CD4-positive, alpha-beta T cell (primary cell): ENCODE data around the gene TIMM9. TPM values are rescaled to one million over a fixed set of nuclear protein-coding genes. Genes with fewer than 3 reads are reported as not detected.

Experiments used
- ATAC-seq: fragments of 200-7000 bp; cut with Tn5 transposase; one replicate; pipeline ENCODE4 v1.10.0; 2022; ENCODE audit warnings: mild to moderate bottlenecking; ENCODE audit not compliant: poor library complexity
- CTCF ChIA-PET: fragments of 350-600 bp; sonication (Branson Sonifier 250); formaldehyde crosslinking; loops from one replicate; lab custom pipeline; 2021; ENCODE audit warnings: antibody characterized with exemption, inconsistent platforms; lab: Charles Lee
- POLR2A ChIA-PET: fragments of 350-600 bp; sonication (Branson Sonifier 250); formaldehyde crosslinking; loops from one replicate; lab custom pipeline; 2021; ENCODE audit warnings: antibody characterized with exemption, inconsistent platforms; lab: Charles Lee
- DNase-seq, 14 experiments: peaks; one replicate each; pipeline ENCODE4 v3.0.0-alpha.2; 2013 to 2020; ENCODE audit warnings: mixed read lengths in 2 of 14
- H3K27ac ChIP-seq, 2 donors: one replicate each; pipeline versions ENCODE4 v1.5.1 to v1.7.0; 2013; ENCODE audit warnings: low read length in 2 of 2, low read depth in 1 of 2, mild to moderate bottlenecking in 1 of 2
- H3K27me3 ChIP-seq, 2 experiments: 1 replicate in 1 of 2; 2 replicates in 1 of 2; pipeline versions ENCODE4 v1.6.1 to v1.7.0; 2013; ENCODE audit warnings: low read length in 2 of 2, control low read depth in 1 of 2, mild to moderate bottlenecking in 1 of 2, moderate library complexity in 1 of 2; ENCODE audit not compliant: insufficient read depth in 2 of 2, control insufficient read depth in 1 of 2
- H3K36me3 ChIP-seq: one replicate; pipeline ENCODE4 v1.6.1; 2013; ENCODE audit warnings: low read length, control low read depth; ENCODE audit not compliant: insufficient read depth
- H3K4me1 ChIP-seq: one replicate; pipeline ENCODE4 v1.6.1; 2013; ENCODE audit warnings: low read length, control low read depth; ENCODE audit not compliant: insufficient read depth
- H3K4me3 ChIP-seq: one replicate; pipeline ENCODE4 v1.5.1; 2013; ENCODE audit warnings: mild to moderate bottlenecking, low read length, moderate library complexity
- H3K9me3 ChIP-seq, 2 experiments: 1 replicate in 1 of 2; 2 replicates in 1 of 2; pipeline versions ENCODE4 v1.6.1 to v1.7.0; 2013; ENCODE audit warnings: low read length in 2 of 2, mild to moderate bottlenecking in 2 of 2, control low read depth in 1 of 2, moderate library complexity in 1 of 2; ENCODE audit not compliant: control insufficient read depth in 1 of 2, insufficient read depth in 1 of 2
- H3K27ac Mint-ChIP-seq: one replicate; pipeline ENCODE4 v1.8.0; 2020; ENCODE audit warnings: mixed read lengths
- H3K27me3 Mint-ChIP-seq: one replicate; pipeline ENCODE4 v1.8.0; 2021; ENCODE audit warnings: mixed read lengths
- H3K36me3 Mint-ChIP-seq: one replicate; pipeline ENCODE4 v1.8.0; 2021; ENCODE audit warnings: low read depth, mixed read lengths
- H3K4me1 Mint-ChIP-seq: one replicate; pipeline ENCODE4 v1.8.0; 2021; ENCODE audit warnings: low read depth, mixed read lengths
- H3K4me3 Mint-ChIP-seq: one replicate; pipeline ENCODE4 v1.8.0; 2020; ENCODE audit warnings: mild to moderate bottlenecking, mixed read lengths
- H3K9me3 Mint-ChIP-seq: one replicate; pipeline ENCODE4 v1.8.0; 2020; ENCODE audit warnings: mixed read lengths
- CTCF ChIP-seq: fragments of 200-600 bp; IDR thresholded peaks from one replicate; pipeline ENCODE4 v1.8.0; 2022; ENCODE audit warnings: antibody characterized with exemption, mild to moderate bottlenecking
- intact Hi-C, 2 experiments: fragments of 100-400 bp; cut with DNase I in 1 of 2; cut with micrococcal nuclease in 1 of 2; formaldehyde crosslinking; loops; one replicate each; pipeline versions ENCODE4 v1.15.1 to v1.9.0; 2023 to 2025; cut with DNase I, micrococcal nuclease
- total RNA-seq, 174 experiments: library from RNA in 2 of 174; stranded (reverse) in 2 of 174; gene quantifications; one replicate each; pipeline ENCODE4 v1.2.3 and lab custom pipeline; 2021 to 2026

The TIMM9 gene
- total RNA-seq, 2 experiments from 2014 or later: 33.1 to 34.9 TPM

- Mint-ChIP-seq H3K27ac (no peak overlapping the region), H3K36me3 (peaks cover 90% of the 10 kb centered on the region), H3K4me3 (no peak overlapping the region), H3K9me3 (no peaks in the 10 kb centered on the region), H3K27me3 (no peaks in the 10 kb centered on the region), H3K4me1 (no peaks in the 10 kb centered on the region)
- ChIA-PET CTCF (no interaction called here), POLR2A (no interaction called here)
- no peak for TF ChIP-seq CTCF
- intact Hi-C loops: no loop called here
- Histone ChIP-seq H3K27me3 (no peaks in the 10 kb centered on the region), H3K9me3 (no peaks in the 10 kb centered on the region), H3K4me3 (no peak overlapping the region), H3K36me3 (peaks cover 71% of the 10 kb centered on the region), H3K27ac (no peak overlapping the region), H3K4me1 (no peaks in the 10 kb centered on the region)
- no peak for ATAC-seq
- DNase-seq: no peak
These were observed 37.3 kb upstream of the TIMM9 start for GRCh38 chr14:58464652-58465051.

- Histone ChIP-seq H3K4me1 (no peaks in the 10 kb centered on the region), H3K36me3 (peaks cover 67% of the 10 kb centered on the region), H3K4me3 (no peak overlapping the region), H3K27me3 (no peaks in the 10 kb centered on the region), H3K9me3 (no peaks in the 10 kb centered on the region), H3K27ac (no peak overlapping the region)
- Mint-ChIP-seq H3K36me3 (peaks cover 85% of the 10 kb centered on the region), H3K9me3 (no peaks in the 10 kb centered on the region), H3K4me1 (no peaks in the 10 kb centered on the region), H3K27ac (no peak overlapping the region), H3K27me3 (no peaks in the 10 kb centered on the region), H3K4me3 (no peak overlapping the region)
- no peak for DNase-seq
- TF ChIP-seq CTCF: no peak
- intact Hi-C loops: no loop called here
- POLR2A ChIA-PET: no interaction called here
- ATAC-seq: no peak
- CTCF ChIA-PET: no interaction called here
These were observed 35.8 kb upstream of the TIMM9 start for GRCh38 chr14:58463147-58463546.

- peaks cover 66% of the 10 kb centered on the region for H3K36me3 ChIP-seq
- peaks cover 85% of the 10 kb centered on the region for H3K36me3 Mint-ChIP-seq
These were observed 33.4 kb upstream of the TIMM9 start for GRCh38 chr14:58460772-58461171.

More at GRCh38 chr14:58460772-58461171, 33.4 kb upstream of the TIMM9 start:
- no peaks in the 10 kb centered on the region for H3K9me3 ChIP-seq
- ChIA-PET POLR2A (no interaction called here), CTCF (no interaction called here)
- no peak overlapping the region for H3K27ac Mint-ChIP-seq
- H3K27me3 Mint-ChIP-seq: no peaks in the 10 kb centered on the region
- no peaks in the 10 kb centered on the region for H3K9me3 Mint-ChIP-seq
- DNase-seq (no peak), ATAC-seq (no peak)
- TF ChIP-seq CTCF: no peak
- no peak overlapping the region for H3K4me3 ChIP-seq
- intact Hi-C loops: no loop called here
- no peaks in the 10 kb centered on the region for H3K4me1 ChIP-seq
- no peak overlapping the region for H3K27ac ChIP-seq
- H3K27me3 ChIP-seq: no peaks in the 10 kb centered on the region
- H3K4me3 Mint-ChIP-seq: no peak overlapping the region
- H3K4me1 Mint-ChIP-seq: no peaks in the 10 kb centered on the region
